HepG2 (cell line): ENCODE measurements around the gene CEP250. TPM values are rescaled to one million over a fixed set of nuclear protein-coding genes. Genes with fewer than 3 reads are reported as not detected.

Experiments
- CHD4 ChIP-seq: fragments of 200-600 bp; sonication (generic); IDR thresholded peaks from 2 replicates; pipeline ENCODE4 v1.7.0; 2017; ENCODE audit warnings: mild to moderate bottlenecking, low read length, borderline replicate concordance
- ELF1 ChIP-seq: sonication (generic); formaldehyde crosslinking; IDR thresholded peaks from 2 replicates; pipeline ENCODE4 v1.4.0; 2020; ENCODE audit warnings: missing genetic modification reagents
- HOXA9 ChIP-seq: sonication (generic); formaldehyde crosslinking; IDR thresholded peaks from 2 replicates; pipeline ENCODE4 v1.8.1; 2022; ENCODE audit warnings: missing genetic modification reagents, mild to moderate bottlenecking, moderate library complexity, borderline replicate concordance
- JARID2 ChIP-seq: sonication (generic); formaldehyde crosslinking; IDR thresholded peaks from 2 replicates; pipeline ENCODE4 v1.8.1; 2023; ENCODE audit warnings: missing genetic modification reagents, inconsistent platforms; ENCODE audit not compliant: insufficient replicate concordance
- MIER3 ChIP-seq: IDR thresholded peaks from 2 replicates; pipeline ENCODE4 v1.6.1; 2016; ENCODE audit warnings: missing compliant biosample characterization, borderline replicate concordance
- NBN ChIP-seq: fragments of 450-650 bp; conservative IDR thresholded peaks from 2 replicates; pipeline ENCODE4 v1.6.1; 2017
- NR2F6 ChIP-seq, 2 experiments: IDR thresholded peaks; 2 replicates each; pipeline ENCODE4 v1.6.1; 2016; ENCODE audit warnings: antibody characterized with exemption in 1 of 2, mild to moderate bottlenecking in 1 of 2
- RAD21 ChIP-seq: fragments of 450-650 bp; formaldehyde crosslinking; IDR thresholded peaks from 2 replicates; pipeline ENCODE4 v1.5.0; 2020; ENCODE audit warnings: mild to moderate bottlenecking
- RFX5 ChIP-seq: IDR thresholded peaks from 2 replicates; pipeline ENCODE4 v1.6.1; 2011; ENCODE audit warnings: low read depth, low read length, improper control_type of control experiment
- SMC3 ChIP-seq: IDR thresholded peaks from 2 replicates; pipeline ENCODE4 v1.6.1; 2011; ENCODE audit warnings: low read length, improper control_type of control experiment
- SRF ChIP-seq: IDR thresholded peaks from 2 replicates; pipeline ENCODE4 v1.6.1; 2011; ENCODE audit warnings: mild to moderate bottlenecking, low read depth, low read length, moderate library complexity
- SRSF1 ChIP-seq: fragments of 200-400 bp; formaldehyde crosslinking; optimal IDR thresholded peaks from 2 replicates; pipeline ENCODE3; 2017; ENCODE audit warnings: mild to moderate bottlenecking, low read depth, low read length, moderate library complexity
- STAG1 ChIP-seq: sonication (generic); formaldehyde crosslinking; IDR thresholded peaks from 2 replicates; pipeline ENCODE4 v1.4.0; 2020; ENCODE audit warnings: missing genetic modification reagents
- STAT5B ChIP-seq: sonication (generic); formaldehyde crosslinking; IDR thresholded peaks from 2 replicates; pipeline ENCODE4 v1.4.0; 2020; ENCODE audit warnings: missing genetic modification reagents
- TGIF2 ChIP-seq: IDR thresholded peaks from 2 replicates; pipeline ENCODE4 v1.6.1; 2016; ENCODE audit warnings: control low read depth, missing compliant biosample characterization
- TP53 ChIP-seq: sonication (generic); formaldehyde crosslinking; conservative IDR thresholded peaks from 2 replicates; pipeline ENCODE4 v1.4.0; 2020; ENCODE audit warnings: missing genetic modification reagents
- ZFP90 ChIP-seq: sonication (generic); formaldehyde crosslinking; IDR thresholded peaks from 2 replicates; pipeline ENCODE4 v1.8.0; 2022; ENCODE audit warnings: missing genetic modification reagents, mild to moderate bottlenecking, inconsistent platforms, borderline replicate concordance
- ZNF350 ChIP-seq: sonication (generic); formaldehyde crosslinking; IDR thresholded peaks from 2 replicates; pipeline ENCODE4 v1.4.0; 2020; ENCODE audit warnings: mild to moderate bottlenecking, low read depth, missing genetic modification reagents, borderline replicate concordance
- ZNF552 ChIP-seq: sonication (generic); formaldehyde crosslinking; IDR thresholded peaks from 2 replicates; pipeline ENCODE4 v1.9.0; 2022; ENCODE audit warnings: missing genetic modification reagents, mild to moderate bottlenecking, borderline replicate concordance
- ZNF607 ChIP-seq: sonication (generic); formaldehyde crosslinking; IDR thresholded peaks from 2 replicates; pipeline ENCODE4 v1.5.1; 2020; ENCODE audit warnings: missing genetic modification reagents, mild to moderate bottlenecking, borderline replicate concordance
- ZNF720 ChIP-seq: sonication (generic); formaldehyde crosslinking; IDR thresholded peaks from 2 replicates; pipeline ENCODE4 v1.4.0; 2020; ENCODE audit warnings: missing genetic modification reagents
- ZNF792 ChIP-seq: IDR thresholded peaks from 2 replicates; pipeline ENCODE4 v1.6.1; 2016
- ZNF878 ChIP-seq: sonication (generic); formaldehyde crosslinking; IDR thresholded peaks from 2 replicates; pipeline ENCODE4 v1.8.1; 2023; ENCODE audit warnings: mild to moderate bottlenecking, missing genetic modification reagents, moderate library complexity
- ZNF883 ChIP-seq: sonication (generic); formaldehyde crosslinking; IDR thresholded peaks from 2 replicates; pipeline ENCODE4 v1.5.1; 2020; ENCODE audit warnings: mild to moderate bottlenecking, missing genetic modification reagents; ENCODE audit errors: not compliant biosample characterization
- ZSCAN25 ChIP-seq: sonication (generic); formaldehyde crosslinking; IDR thresholded peaks from 2 replicates; pipeline ENCODE4 v1.8.0; 2022; ENCODE audit warnings: mild to moderate bottlenecking, missing genetic modification reagents
- polyA plus RNA-seq, 8 experiments: library from polyadenylated mRNA; depleted of rRNA in 3 of 8; stranded (reverse) in 7 of 8; unstranded in 1 of 8; fragments of >200 nt; fragmentation: Illumina TruSeq in 4 of 8; extraction: Trizol in 4 of 8; gene quantifications; 2 replicates each; pipeline versions ENCODE4 v1.2.1 to v1.2.3, GENCODE V29; 2011 to 2016; ENCODE audit warnings: low read depth in 4 of 8, missing spikeins in 1 of 8, mixed read lengths in 1 of 8; ENCODE audit not compliant: insufficient read depth in 1 of 8
- total RNA-seq, 5 experiments: library from RNA; depleted of rRNA; stranded (reverse); fragments of >200 nt; fragmentation: Illumina TruSeq; extraction: Trizol; gene quantifications; 2 replicates each; pipeline ENCODE4 v1.2.3, GENCODE V29; 2016; ENCODE audit warnings: low read depth in 1 of 5
- TF ChIP-seq, protein P1 (sequence below): sonication (generic); formaldehyde crosslinking; IDR thresholded peaks from 2 replicates; pipeline ENCODE4 v1.4.0; 2020; ENCODE audit warnings: missing genetic modification reagents
- TF ChIP-seq, protein P2 (sequence below): IDR thresholded peaks from 2 replicates; pipeline ENCODE4 v1.6.1; 2018; ENCODE audit warnings: missing genetic modification reagents, mild to moderate bottlenecking, missing compliant biosample characterization
- TF ChIP-seq, protein P3 (sequence below): sonication (generic); formaldehyde crosslinking; IDR thresholded peaks from 2 replicates; pipeline ENCODE4 v1.4.0; 2020; ENCODE audit warnings: missing genetic modification reagents

The CEP250 gene
- total and polyA plus RNA-seq, 2 of the 13 experiments (the other 11 are each of a cell fraction or from before 2014, with no cell fraction given) = 28.8 to 55.3 TPM

DNA sequence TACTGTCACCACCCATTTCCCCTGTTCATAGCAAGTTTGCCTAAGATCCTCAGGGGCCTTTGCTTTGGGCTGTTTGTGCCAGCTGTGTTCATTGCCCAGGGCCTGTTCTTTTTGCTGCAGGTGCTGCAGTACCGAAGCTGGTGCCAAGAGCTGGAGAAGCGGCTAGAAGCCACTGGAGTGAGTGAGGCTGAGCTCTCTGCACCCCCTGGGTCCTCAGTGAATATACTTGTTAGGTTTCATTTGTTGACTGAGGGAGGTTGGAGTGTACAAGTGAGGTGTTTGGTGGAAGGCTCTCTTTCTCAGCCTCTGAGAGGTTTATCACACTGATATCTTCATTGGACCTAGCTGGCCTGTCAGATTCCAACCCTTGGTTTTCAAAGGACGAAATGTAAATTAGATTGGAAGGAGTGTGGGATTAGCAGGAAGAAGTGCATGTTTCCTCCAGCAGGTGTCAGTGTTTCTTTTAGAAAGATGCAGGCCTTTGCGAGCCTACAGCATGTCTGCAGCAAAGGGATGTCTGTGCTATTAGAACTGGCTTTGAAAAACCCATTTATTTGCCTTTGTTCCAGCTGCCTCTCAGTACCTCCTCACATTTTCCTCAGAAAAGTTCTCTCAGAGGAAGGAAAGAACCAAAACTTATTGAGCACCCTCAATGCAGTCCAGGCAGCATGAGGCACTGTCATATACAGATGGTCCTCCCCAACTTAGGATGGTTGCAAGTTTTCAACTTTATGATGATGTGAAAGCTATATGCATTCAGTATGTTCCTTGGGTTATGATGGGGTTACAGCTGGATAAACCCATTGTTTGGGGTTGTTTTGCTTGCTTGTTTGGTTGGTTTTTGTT lies 8.3 kb downstream of the CEP250 start (continued):
- TF ChIP-seq, protein P1, sequence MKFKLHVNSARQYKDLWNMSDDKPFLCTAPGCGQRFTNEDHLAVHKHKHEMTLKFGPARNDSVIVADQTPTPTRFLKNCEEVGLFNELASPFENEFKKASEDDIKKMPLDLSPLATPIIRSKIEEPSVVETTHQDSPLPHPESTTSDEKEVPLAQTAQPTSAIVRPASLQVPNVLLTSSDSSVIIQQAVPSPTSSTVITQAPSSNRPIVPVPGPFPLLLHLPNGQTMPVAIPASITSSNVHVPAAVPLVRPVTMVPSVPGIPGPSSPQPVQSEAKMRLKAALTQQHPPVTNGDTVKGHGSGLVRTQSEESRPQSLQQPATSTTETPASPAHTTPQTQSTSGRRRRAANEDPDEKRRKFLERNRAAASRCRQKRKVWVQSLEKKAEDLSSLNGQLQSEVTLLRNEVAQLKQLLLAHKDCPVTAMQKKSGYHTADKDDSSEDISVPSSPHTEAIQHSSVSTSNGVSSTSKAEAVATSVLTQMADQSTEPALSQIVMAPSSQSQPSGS (CRISPR knock-in tag) = no peak
- TF ChIP-seq, protein P2, sequence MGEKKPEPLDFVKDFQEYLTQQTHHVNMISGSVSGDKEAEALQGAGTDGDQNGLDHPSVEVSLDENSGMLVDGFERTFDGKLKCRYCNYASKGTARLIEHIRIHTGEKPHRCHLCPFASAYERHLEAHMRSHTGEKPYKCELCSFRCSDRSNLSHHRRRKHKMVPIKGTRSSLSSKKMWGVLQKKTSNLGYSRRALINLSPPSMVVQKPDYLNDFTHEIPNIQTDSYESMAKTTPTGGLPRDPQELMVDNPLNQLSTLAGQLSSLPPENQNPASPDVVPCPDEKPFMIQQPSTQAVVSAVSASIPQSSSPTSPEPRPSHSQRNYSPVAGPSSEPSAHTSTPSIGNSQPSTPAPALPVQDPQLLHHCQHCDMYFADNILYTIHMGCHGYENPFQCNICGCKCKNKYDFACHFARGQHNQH = peak; percentile 51; the same call in 1 of the 2 replicates
- TF ChIP-seq ZNF883 (CRISPR knock-in tag) (no peak), ZFP90 (CRISPR knock-in tag) (no peak), STAG1 (peak; percentile 92), MIER3 (CRISPR knock-in tag) (0 out of 2 replicates have a peak, but pooled peaks have one; percentile 29), ZNF720 (0 out of 2 replicates have a peak, but pooled peaks have one; percentile 0), ZNF350 (no peak), CHD4 (no peak), STAT5B (CRISPR knock-in tag) (no peak), ZNF607 (no peak), NR2F6 (IDR thresholded peaks at IDR 0.05) (no peak), NR2F6 (CRISPR knock-in tag; IDR thresholded peaks at IDR 0.05) (no peak), RAD21 (CRISPR knock-in tag) (peak; percentile 92), ZSCAN25 (CRISPR knock-in tag) (0 out of 2 replicates have a peak, but pooled peaks have one; percentile 36), ZNF792 (CRISPR knock-in tag) (no peak), ZNF878 (CRISPR knock-in tag) (no peak), SRF (no peak), SMC3 (peak; percentile 97), RFX5 (no peak), ELF1 (CRISPR knock-in tag) (0 out of 2 replicates have a peak, but pooled peaks have one; percentile 49), HOXA9 (CRISPR knock-in tag) (no peak), JARID2 (CRISPR knock-in tag) (peak; percentile 77), ZNF552 (no peak), TP53 (no peak), SRSF1 (no peak), NBN (no peak), TGIF2 (CRISPR knock-in tag) (0 out of 2 replicates have a peak, but pooled peaks have one; percentile 8)
- TF ChIP-seq, protein P3, sequence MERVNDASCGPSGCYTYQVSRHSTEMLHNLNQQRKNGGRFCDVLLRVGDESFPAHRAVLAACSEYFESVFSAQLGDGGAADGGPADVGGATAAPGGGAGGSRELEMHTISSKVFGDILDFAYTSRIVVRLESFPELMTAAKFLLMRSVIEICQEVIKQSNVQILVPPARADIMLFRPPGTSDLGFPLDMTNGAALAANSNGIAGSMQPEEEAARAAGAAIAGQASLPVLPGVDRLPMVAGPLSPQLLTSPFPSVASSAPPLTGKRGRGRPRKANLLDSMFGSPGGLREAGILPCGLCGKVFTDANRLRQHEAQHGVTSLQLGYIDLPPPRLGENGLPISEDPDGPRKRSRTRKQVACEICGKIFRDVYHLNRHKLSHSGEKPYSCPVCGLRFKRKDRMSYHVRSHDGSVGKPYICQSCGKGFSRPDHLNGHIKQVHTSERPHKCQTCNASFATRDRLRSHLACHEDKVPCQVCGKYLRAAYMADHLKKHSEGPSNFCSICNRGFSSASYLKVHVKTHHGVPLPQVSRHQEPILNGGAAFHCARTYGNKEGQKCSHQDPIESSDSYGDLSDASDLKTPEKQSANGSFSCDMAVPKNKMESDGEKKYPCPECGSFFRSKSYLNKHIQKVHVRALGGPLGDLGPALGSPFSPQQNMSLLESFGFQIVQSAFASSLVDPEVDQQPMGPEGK (CRISPR knock-in tag) = peak; percentile 48
